Measurements from ENCODE around the gene PKMYT1. TPM values are rescaled to one million over a fixed set of nuclear protein-coding genes. Genes with fewer than 3 reads are reported as not detected.

Gene PKMYT1
- total RNA-seq, result 100 to 1,000 TPM; 118 to 124 TPM

DNA sequence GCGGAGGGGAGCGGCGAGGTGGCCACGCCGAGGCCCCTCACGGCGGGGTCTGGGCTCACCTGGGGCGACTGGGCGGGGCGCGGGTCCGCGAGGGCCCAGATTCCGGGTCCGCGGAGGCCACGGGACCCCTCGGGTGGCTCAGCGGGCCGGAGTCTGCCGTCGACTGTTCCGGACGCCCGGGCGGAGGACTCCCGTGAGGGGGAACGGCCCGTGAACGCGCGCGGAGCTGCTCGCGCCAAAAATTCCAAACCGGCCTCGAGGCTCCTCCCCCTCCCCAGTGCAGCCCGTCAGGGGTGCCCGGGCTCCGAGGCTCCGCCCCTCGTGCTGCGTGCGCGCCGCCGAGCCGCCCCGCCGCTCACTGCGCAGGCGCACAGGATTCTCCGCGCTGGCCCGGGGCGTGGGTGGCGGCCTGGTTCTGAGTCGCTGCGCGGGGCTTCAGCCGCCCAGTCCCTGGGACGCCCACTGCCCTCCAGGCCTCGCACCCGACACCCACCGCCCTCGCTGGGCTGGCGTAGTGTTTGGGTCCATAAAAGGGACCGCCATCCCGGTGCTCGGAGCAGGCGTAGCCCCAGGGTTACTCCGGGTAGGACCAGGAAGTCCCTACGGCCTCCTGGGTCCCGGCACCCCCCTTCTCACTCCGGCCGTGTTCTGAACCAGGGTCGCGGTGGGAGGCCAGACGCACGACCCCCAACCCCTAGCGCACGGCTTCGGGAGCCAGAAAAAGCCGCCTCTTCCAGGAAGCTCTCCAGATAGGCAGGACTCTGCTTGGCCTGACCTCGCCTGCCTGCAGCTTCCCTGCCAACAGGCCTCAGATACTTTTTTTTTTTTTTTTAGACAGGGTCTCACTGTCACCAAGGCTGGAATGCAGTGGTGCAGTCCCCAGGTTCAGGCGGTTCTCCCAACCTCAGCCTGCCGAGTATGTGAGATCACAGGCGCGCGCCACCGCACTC lies at the start of gene PKMYT1:
Gene PKMYT1 (minus strand): TSS at position 220 of the 950 bp plus-strand sequence. CDS start 789 bp downstream, outside the sequence.
- H3K4me3 Mint-ChIP-seq, result peak within 1 kb of the TSS; percentile 88
- H3K9me3 Mint-ChIP-seq, result no peaks in the 10 kb centered on the region
- H3K27ac Mint-ChIP-seq, result peak within 1 kb of the TSS; percentile 80
- DNase-seq, result peak; percentile 95
- peaks cover 2% of the 10 kb centered on the region for H3K27me3 Mint-ChIP-seq
- peaks cover 25% of the 10 kb centered on the region for H3K36me3 Mint-ChIP-seq (ENCODE audit: low read depth)
- H3K4me1 Mint-ChIP-seq, result peaks cover 41% of the 10 kb centered on the region
- CTCF ChIA-PET, result interaction anchor here (0.6 to 4.7 kb wide), 10 partner anchors 8 to 141 kb away, joined by 3 to 31 read pairs (median 4); partner anchors contain the start of genes FLYWCH2 and PAQR4
- POLR2A ChIA-PET, result interaction anchor here (0.6 to 4.7 kb wide), 32 partner anchors 8 to 421 kb away, joined by 3 to 107 read pairs (median 4); partner anchors contain the start of genes FLYWCH2, HCFC1R1, IL32 and KREMEN2

DNA sequence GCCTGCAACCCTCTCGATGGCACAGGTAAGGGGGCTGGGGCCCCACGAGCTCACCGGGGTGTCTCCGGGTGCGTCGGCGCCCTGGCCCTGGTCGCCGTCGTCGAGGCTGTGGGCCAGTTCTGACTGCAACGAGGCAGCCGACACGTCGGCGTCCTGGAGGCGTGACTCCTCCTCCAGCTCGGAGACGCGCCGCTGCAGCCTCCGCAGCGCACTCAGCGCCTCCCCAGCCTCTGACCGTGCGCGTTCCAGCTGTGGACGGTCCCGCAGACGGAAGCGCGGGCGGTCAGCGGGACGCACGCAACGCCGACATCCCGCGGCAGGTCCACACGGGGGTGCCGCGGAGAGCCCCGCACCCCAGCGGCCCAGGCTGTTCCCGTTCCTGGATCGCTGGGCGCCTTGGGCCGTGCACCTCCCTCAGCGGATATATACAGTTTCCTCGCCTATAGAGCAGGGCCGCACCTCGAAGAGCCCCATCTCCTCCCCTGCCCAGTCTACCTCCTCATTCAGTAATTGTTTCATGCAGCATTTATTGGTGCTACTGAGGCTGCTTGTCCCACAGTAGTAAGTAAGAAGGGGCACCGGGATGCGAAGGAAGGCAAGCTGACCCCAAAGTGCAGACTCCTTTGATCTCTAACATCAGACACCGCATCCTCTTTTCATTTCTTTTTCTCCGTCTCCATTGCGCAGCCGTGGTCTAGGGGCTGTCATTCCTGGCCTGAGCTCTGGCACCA lies 49.4 kb upstream of the PKMYT1 start:
- POLR2A ChIA-PET, result interaction anchor here (0.7 to 9.3 kb wide), 14 partner anchors 9 to 129 kb away, joined by 3 to 72 read pairs (median 10); partner anchors contain the start of genes IL32, MMP25, PKMYT1 and TNFRSF12A
- peaks cover 41% of the 10 kb centered on the region for H3K27me3 Mint-ChIP-seq
- H3K4me1 Mint-ChIP-seq, result peaks cover 46% of the 10 kb centered on the region
- CTCF ChIA-PET, result interaction anchor here (1.0 to 10.4 kb wide), 12 partner anchors 9 to 119 kb away, joined by 3 to 209 read pairs (median 24); partner anchors contain the start of genes CLDN6, HCFC1R1, IL32 and THOC6
- peak overlapping the region; percentile 69 for H3K4me3 Mint-ChIP-seq
- peak; percentile 75 for DNase-seq
- H3K36me3 Mint-ChIP-seq (ENCODE audit: low read depth), result peaks cover 14% of the 10 kb centered on the region
- H3K9me3 Mint-ChIP-seq, result no peaks in the 10 kb centered on the region
- H3K27ac Mint-ChIP-seq, result peak overlapping the region; percentile 67

DNA sequence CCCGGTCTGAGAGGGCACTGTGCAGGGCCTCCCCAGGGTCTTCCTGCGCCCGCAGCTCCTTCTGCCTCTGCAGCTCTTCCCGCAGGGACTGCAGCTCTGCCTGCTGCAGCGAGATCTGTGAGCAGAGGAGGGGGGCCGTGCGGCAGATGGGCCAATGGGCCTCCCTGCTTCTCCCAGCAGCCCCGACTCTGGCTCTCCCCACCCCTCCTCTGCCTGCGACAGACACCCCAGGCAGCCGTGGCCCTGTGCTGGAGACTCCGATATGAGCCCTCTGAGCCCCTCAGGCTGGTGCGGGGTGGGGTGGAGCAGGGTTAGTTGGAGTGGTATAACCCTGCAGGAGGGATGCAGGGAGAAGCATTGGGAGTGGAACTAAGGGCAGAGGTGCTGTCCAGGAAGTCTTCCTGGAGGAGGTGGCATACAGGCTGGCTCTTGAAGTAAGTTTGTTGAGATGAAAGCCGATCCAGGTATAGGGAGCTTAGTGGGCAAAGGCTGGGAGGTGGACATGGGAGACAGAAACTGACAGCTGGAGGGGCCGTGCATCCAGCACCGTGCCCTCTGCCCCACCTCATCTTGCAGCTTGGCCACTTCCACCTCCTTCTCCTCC lies 48.6 kb upstream of the PKMYT1 start:
- Mint-ChIP-seq H3K9me3 (no peaks in the 10 kb centered on the region), H3K27ac (no peak overlapping the region), H3K4me1 (peaks cover 47% of the 10 kb centered on the region), H3K4me3 (peak overlapping the region; percentile 69), H3K36me3 (ENCODE audit: low read depth) (peaks cover 16% of the 10 kb centered on the region), H3K27me3 (peaks cover 38% of the 10 kb centered on the region)
- ChIA-PET POLR2A (interaction anchor here (0.7 to 9.3 kb wide), 20 partner anchors 8 to 130 kb away, joined by 3 to 72 read pairs (median 6); partner anchors contain the start of genes IL32, MMP25, PAQR4 and PKMYT1), CTCF (interaction anchor here (0.7 to 10.4 kb wide), 27 partner anchors 8 to 159 kb away, joined by 3 to 209 read pairs (median 6); partner anchors contain the start of genes BICDL2, CLDN6, HCFC1R1 and IL32)
- DNase-seq, result no peak

DNA sequence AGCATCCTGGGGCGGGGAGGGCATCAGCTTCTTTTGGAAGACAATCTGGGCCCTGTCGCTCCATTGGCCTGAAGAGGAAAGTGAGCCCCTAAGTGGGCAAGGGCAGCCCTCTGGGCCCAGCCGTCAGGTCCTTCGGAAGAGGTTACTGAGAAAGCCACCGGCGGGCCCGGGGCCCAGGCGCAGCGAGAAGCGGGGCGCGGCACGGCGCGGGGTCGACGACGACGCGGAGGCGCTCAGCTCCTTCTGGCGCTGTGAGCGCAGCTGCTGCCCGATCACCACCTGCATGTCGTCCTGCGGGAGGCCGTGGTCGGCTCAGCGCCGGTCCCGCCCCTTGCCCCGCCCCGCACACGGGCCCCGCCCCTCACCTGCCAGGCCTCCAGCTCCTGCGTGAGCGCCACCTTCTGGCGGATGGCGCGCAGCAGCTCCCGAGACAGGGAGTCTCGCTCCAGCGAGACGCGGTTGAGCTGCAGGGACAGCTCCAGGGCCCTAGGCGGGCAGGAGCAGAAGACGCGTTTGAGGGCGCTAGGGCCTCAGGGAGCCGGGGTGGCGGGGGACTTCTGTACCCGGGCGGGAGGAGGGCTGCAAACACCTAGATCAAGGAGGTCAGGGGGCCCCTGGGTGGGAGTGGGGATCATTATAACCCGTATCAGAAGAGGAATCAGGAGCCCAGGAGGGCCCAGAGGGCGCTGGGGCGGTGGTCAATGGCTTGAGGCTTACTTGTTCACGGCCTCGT lies 47.9 kb upstream of the PKMYT1 start:
- Mint-ChIP-seq H3K4me3 (peak overlapping the region; percentile 66), H3K4me1 (peaks cover 51% of the 10 kb centered on the region)

DNA sequence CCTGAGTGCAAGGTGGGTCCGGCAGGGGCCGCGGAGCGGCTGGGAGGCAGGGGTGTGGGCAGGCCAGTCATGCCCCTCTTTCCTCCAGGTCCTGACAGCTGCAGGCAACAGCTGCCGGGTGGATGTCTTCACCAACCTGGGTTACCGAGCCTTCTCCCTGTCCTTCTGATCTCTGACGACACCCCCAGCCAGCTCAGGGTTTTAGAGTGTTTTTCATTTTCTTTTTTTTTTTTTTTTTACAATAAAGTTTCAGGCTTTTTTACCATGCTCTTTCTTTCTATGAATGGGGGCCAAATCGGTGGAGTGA lies 47.2 kb upstream of the PKMYT1 start:
- ChIA-PET CTCF (interaction anchor here (0.7 to 10.4 kb wide), 20 partner anchors 6 to 143 kb away, joined by 3 to 209 read pairs (median 6); partner anchors contain the start of genes BICDL2, CLDN6, HCFC1R1 and THOC6), POLR2A (interaction anchor here (1.1 to 9.3 kb wide), 14 partner anchors 16 to 131 kb away, joined by 3 to 72 read pairs (median 7); partner anchors contain the start of genes IL32, MMP25 and PAQR4)
- DNase-seq, result no peak
- Mint-ChIP-seq H3K36me3 (ENCODE audit: low read depth) (peaks cover 20% of the 10 kb centered on the region), H3K27ac (no peak overlapping the region), H3K27me3 (peaks cover 24% of the 10 kb centered on the region), H3K9me3 (no peaks in the 10 kb centered on the region), H3K4me1 (peaks cover 54% of the 10 kb centered on the region), H3K4me3 (no peak overlapping the region)

More for the DNA sequence above, 47.9 kb upstream of the PKMYT1 start:
- DNase-seq, result peak; percentile 90
- ChIA-PET POLR2A (interaction anchor here (0.7 to 9.3 kb wide), 18 partner anchors 16 to 130 kb away, joined by 3 to 72 read pairs (median 6); partner anchors contain the start of genes IL32, MMP25, PAQR4 and PKMYT1), CTCF (interaction anchor here (0.9 to 10.4 kb wide), 29 partner anchors 7 to 160 kb away, joined by 3 to 209 read pairs (median 5); partner anchors contain the start of genes BICDL2, CLDN6, HCFC1R1 and MMP25)
- H3K9me3 Mint-ChIP-seq, result no peaks in the 10 kb centered on the region
- H3K36me3 Mint-ChIP-seq (ENCODE audit: low read depth), result peaks cover 16% of the 10 kb centered on the region
- peaks cover 31% of the 10 kb centered on the region for H3K27me3 Mint-ChIP-seq
- no peak overlapping the region for H3K27ac Mint-ChIP-seq

DNA sequence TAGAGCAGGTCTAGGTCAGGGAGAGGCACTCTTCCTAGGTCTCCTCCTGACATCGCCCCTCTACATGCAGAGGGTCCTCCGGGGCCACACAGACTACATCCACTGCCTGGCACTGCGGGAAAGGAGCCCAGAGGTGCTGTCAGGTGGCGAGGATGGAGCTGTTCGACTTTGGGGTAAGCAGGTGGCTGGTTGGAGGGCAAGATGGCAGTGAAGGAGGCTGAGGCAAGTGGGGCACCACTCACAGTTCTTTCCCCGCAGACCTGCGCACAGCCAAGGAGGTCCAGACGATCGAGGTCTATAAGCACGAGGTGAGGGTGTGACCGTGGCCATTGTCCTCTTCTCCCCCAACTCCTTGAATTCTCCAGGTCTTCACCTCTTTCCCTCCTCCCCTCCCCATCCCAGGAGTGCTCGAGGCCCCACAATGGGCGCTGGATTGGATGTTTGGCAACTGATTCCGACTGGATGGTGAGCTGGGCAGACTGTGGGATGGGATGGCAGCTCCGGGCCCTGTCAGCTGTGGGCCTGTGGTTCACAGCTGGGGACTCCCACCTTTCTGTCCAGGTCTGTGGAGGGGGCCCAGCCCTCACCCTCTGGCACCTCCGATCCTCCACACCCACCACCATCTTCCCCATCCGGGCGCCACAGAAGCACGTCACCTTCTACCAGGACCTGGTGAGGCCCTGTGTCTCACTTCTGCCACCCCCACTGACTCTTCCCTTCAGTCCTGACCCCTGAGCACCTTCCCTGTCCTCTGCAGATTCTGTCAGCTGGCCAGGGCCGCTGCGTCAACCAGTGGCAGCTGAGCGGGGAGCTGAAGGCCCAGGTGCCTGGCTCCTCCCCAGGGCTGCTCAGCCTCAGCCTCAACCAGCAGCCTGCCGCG lies 46.6 kb upstream of the PKMYT1 start:
- CTCF ChIA-PET, result interaction anchor here (0.7 to 10.4 kb wide), 15 partner anchors 11 to 144 kb away, joined by 3 to 209 read pairs (median 6); partner anchors contain the start of genes BICDL2 and ZNF213
- H3K36me3 Mint-ChIP-seq (ENCODE audit: low read depth), result peaks cover 22% of the 10 kb centered on the region

DNA sequence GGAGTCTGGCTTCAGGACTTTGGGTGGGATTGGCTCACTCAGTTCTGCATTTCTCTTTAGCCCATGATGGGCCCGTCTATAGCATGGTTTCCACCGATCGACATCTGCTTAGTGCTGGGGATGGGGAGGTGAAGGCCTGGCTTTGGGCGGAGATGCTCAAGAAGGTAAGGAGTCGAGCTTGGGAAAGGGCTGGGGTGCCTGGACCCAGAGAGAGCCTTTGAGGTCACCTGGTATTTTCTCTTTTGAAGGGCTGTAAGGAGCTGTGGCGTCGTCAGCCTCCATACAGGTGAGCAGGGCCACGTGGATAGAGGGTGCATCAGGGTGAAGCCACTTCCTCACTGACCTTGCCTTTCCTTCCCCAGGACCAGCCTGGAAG lies 45.7 kb upstream of the PKMYT1 start:
- peaks cover 63% of the 10 kb centered on the region for H3K4me1 Mint-ChIP-seq
- POLR2A ChIA-PET, result interaction anchor here (4.5 kb wide), 1 partner anchor 21 kb away, joined by 20 read pairs; no protein-coding TSS in a partner anchor
- no peak overlapping the region for H3K4me3 Mint-ChIP-seq

More for the DNA sequence above, 46.6 kb upstream of the PKMYT1 start:
- H3K4me3 Mint-ChIP-seq, result no peak overlapping the region
- peaks cover 18% of the 10 kb centered on the region for H3K27me3 Mint-ChIP-seq
- DNase-seq, result no peak
- POLR2A ChIA-PET, result interaction anchor here (1.1 to 9.3 kb wide), 9 partner anchors 17 to 123 kb away, joined by 4 to 72 read pairs (median 5); partner anchors contain the start of genes MMP25 and PAQR4
- H3K27ac Mint-ChIP-seq, result no peak overlapping the region
- H3K4me1 Mint-ChIP-seq, result peaks cover 58% of the 10 kb centered on the region
- H3K9me3 Mint-ChIP-seq, result no peaks in the 10 kb centered on the region

DNA sequence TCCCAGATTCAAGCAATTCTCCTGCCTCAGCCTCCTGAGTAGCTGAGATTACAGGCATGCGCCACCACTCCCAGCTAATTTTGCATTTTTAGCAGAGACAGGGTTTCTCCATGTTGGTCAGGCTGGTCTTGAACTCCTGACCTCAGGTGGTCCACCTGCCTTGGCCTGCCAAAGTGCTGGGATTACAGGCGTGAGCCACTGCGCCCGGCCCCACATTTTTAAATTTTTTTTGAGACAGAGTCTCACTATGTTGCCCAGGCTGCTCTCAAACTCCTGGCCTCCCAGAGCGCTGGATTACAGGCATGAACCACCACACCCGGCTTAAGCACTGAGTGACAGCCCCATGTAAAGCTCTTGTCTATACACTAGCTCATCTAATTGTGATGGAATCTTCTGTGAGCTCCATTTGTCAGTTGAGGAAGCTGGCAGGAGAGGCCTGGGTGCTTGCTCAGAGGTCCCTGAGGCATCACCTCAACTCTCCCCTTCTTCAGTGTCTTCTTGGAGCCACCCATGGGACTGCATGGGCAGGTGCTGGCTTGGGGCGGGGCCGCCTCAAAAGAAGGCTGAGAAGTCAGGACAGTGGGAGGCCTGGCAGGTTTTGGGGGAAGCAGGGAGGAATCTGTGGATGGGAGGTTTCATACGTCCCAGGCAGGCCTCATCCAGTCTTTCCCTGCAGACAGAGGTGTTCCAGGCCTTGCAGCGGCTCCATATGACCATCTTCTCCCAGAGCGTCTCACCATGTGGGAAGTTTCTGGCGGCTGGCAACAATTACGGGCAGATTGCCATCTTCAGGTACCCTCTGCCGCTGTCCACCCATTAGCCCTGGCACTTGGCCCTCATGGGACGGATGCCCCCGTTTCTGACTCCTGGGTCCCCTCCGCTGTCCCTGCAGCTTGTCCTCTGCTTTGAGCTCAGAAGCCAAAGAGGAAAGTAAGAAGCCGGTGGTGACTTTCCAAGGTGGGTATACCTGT lies 45.1 kb upstream of the PKMYT1 start:
- H3K9me3 Mint-ChIP-seq, result no peaks in the 10 kb centered on the region
- no peak for DNase-seq
- H3K27me3 Mint-ChIP-seq, result peaks cover 14% of the 10 kb centered on the region
- peak overlapping the region; percentile 17 for H3K4me3 Mint-ChIP-seq
- no peak overlapping the region for H3K27ac Mint-ChIP-seq
- POLR2A ChIA-PET, result interaction anchor here (0.9 to 1.7 kb wide), 4 partner anchors 9 to 100 kb away, joined by 3 to 7 read pairs (median 4); partner anchors contain the start of gene PKMYT1
- CTCF ChIA-PET, result interaction anchor here (0.7 to 9.9 kb wide), 7 partner anchors 8 to 250 kb away, joined by 3 to 72 read pairs (median 3); no protein-coding TSS in a partner anchor
- H3K4me1 Mint-ChIP-seq, result peaks cover 66% of the 10 kb centered on the region
- peaks cover 27% of the 10 kb centered on the region for H3K36me3 Mint-ChIP-seq (ENCODE audit: low read depth)

More for the DNA sequence above, 45.7 kb upstream of the PKMYT1 start:
- peaks cover 27% of the 10 kb centered on the region for H3K36me3 Mint-ChIP-seq (ENCODE audit: low read depth)
- CTCF ChIA-PET, result interaction anchor here (1.0 to 10.4 kb wide), 3 partner anchors 22 to 109 kb away, joined by 3 to 209 read pairs (median 72); partner anchors contain the start of gene ZNF213
- H3K27me3 Mint-ChIP-seq, result peaks cover 14% of the 10 kb centered on the region
- H3K27ac Mint-ChIP-seq, result no peak overlapping the region
- H3K9me3 Mint-ChIP-seq, result no peaks in the 10 kb centered on the region
- no peak for DNase-seq

DNA sequence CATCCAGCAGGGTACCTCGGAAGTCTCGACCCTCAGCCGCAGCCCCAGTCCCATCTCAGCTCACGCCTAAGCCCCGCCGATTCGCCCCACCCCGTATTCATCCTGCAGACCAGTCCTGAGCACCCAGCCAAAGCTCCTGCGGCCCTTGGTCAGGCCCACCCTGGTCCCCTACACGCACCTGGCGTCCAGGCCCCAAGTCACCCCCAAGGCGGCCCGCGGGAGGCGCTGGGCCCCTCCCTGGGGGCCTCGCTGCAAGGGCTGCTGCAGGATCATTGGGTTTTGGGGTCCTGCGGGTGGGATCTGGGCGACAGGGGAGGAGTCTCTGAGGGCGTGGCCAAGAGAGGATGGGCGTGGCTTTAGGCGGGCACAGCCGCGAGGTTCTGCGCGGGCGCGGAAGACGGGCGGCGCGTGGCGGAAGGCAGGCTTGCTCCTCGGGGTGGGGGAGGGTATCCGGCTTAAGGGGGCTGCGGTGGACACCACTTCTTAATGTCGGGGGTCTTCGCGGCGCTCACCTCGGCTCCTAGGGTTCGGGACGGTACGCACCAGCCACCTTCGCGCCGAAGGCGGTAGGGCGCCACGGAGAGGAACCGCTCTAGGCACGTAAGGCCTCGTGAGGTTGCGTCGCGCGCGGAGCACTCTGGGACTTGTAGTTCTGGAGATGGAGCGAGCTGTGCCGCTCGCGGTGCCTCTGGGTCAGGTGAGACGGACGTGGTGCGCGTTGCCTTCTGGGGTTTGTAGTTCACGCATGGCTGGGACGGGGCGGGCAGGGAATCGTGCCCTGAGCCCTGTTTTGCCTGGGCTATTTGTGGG lies 43.6 kb upstream of the PKMYT1 start, which contains the start of the genes HCFC1R1 and THOC6:
Gene HCFC1R1 (minus strand): TSS at position 274 of the 810 bp plus-strand sequence. CDS start 1 bp downstream, at position 273.
Gene THOC6 (plus strand): TSS at position 367 of the 810 bp plus-strand sequence. CDS start 292 bp downstream, at position 659.
- Mint-ChIP-seq H3K9me3 (no peaks in the 10 kb centered on the region), H3K36me3 (ENCODE audit: low read depth) (peaks cover 27% of the 10 kb centered on the region), H3K27ac (peak within 1 kb of the TSS; percentile 83), H3K27me3 (peaks cover 5% of the 10 kb centered on the region), H3K4me1 (peaks cover 58% of the 10 kb centered on the region), H3K4me3 (peak within 1 kb of the TSS; percentile 73)
- CTCF ChIA-PET, result interaction anchor here (0.7 to 9.9 kb wide), 12 partner anchors 8 to 105 kb away, joined by 3 to 97 read pairs (median 5); partner anchors contain the start of gene IL32
- peak; percentile 97 for DNase-seq
- POLR2A ChIA-PET, result interaction anchor here (0.9 to 4.7 kb wide), 17 partner anchors 8 to 377 kb away, joined by 3 to 52 read pairs (median 4); partner anchors contain the start of genes IL32, PKMYT1, ZNF174 and ZNF213

All from activated CD4-positive, alpha-beta memory T cell treated with anti-CD3 and anti-CD28 coated beads, Interleukin-2, amount 10 ng/mL, durations not matched to agents 7 days and 5 days (primary cell).